SK-N-SH (cell line): ENCODE data around the gene C12orf60. TPM values are rescaled to one million over a fixed set of nuclear protein-coding genes. Genes with fewer than 3 reads are reported as not detected.

ENCODE experiments used
- CTCF ChIA-PET: fragments of 300-600, 350-600 bp; formaldehyde crosslinking; extraction: SDS; loops from one replicate; lab custom pipeline; 2021; lab: Yijun Ruan, JAX
- POLR2A ChIA-PET: fragments of 350-600 bp; sonication (Branson Sonifier 250); formaldehyde crosslinking; extraction: SDS; loops from one replicate; lab custom pipeline; 2020; ENCODE audit warnings: antibody characterized with exemption, inconsistent platforms; lab: Yijun Ruan, JAX
- DNase-seq: peaks from one replicate; pipeline ENCODE4 v3.0.0; 2012
- H2AFZ ChIP-seq: fragments of 200-600 bp; sonication (generic); 2 replicates; pipeline ENCODE4 v1.8.1; 2016; ENCODE audit warnings: antibody characterized with exemption, mild to moderate bottlenecking, low read depth
- H3F3A ChIP-seq: fragments of 200-600 bp; sonication (generic); replicated peaks from 2 replicates; pipeline ENCODE3; 2016; ENCODE audit warnings: antibody characterized with exemption, mild to moderate bottlenecking; ENCODE audit not compliant: insufficient read depth
- H3K27ac ChIP-seq, 2 experiments: fragments of 200-500 bp in 1 of 2; fragments of 200-600 bp in 1 of 2; sonication (Bioruptor generic) in 1 of 2; sonication (generic), shearing (Covaris generic) in 1 of 2; 2 replicates each; pipeline versions ENCODE4 v1.5.1 to v1.6.1; 2014 to 2016; ENCODE audit warnings: low read depth in 2 of 2, inconsistent platforms in 1 of 2, low read length in 1 of 2, mild to moderate bottlenecking in 1 of 2, mixed read lengths in 1 of 2
- H3K27me3 ChIP-seq: fragments of 200-600 bp; sonication (generic), shearing (Covaris generic); 2 replicates; pipeline ENCODE4 v1.6.1; 2016; ENCODE audit warnings: mixed run types; ENCODE audit not compliant: insufficient read depth
- H3K36me3 ChIP-seq, 2 experiments: fragments of 200-500 bp in 1 of 2; fragments of 200-600 bp in 1 of 2; sonication (Bioruptor generic) in 1 of 2; sonication (generic) in 1 of 2; replicated peaks in 1 of 2; 2 replicates each; pipeline versions ENCODE3 to v1.5.1; 2014 to 2016; ENCODE audit warnings: low read length in 1 of 2, mild to moderate bottlenecking in 1 of 2; ENCODE audit not compliant: insufficient read depth in 2 of 2, control insufficient read depth in 1 of 2
- H3K4me1 ChIP-seq, 2 experiments: fragments of 200-500 bp in 1 of 2; fragments of 200-600 bp in 1 of 2; sonication (Bioruptor generic) in 1 of 2; sonication (generic), shearing (Covaris generic) in 1 of 2; 2 replicates each; pipeline versions ENCODE4 v1.5.1 to v1.6.1; 2014 to 2016; ENCODE audit warnings: low read depth in 1 of 2, low read length in 1 of 2, mixed run types in 1 of 2; ENCODE audit not compliant: insufficient read depth in 2 of 2, control insufficient read depth in 1 of 2
- H3K4me2 ChIP-seq: fragments of 200-600 bp; sonication (generic), shearing (Covaris generic); 2 replicates; pipeline ENCODE4 v1.6.1; 2017; ENCODE audit warnings: mixed run types
- H3K4me3 ChIP-seq, 2 experiments: fragments of 200-500 bp in 1 of 2; fragments of 200-600 bp in 1 of 2; sonication (Bioruptor generic) in 1 of 2; sonication (generic), shearing (Covaris generic) in 1 of 2; 2 replicates each; pipeline versions ENCODE4 v1.5.1 to v1.8.1; 2014 to 2016; ENCODE audit warnings: low read depth in 2 of 2, inconsistent platforms in 1 of 2, low read length in 1 of 2, mild to moderate bottlenecking in 1 of 2, mixed read lengths in 1 of 2, moderate library complexity in 1 of 2
- H3K79me2 ChIP-seq: fragments of 200-600 bp; sonication (generic); 2 replicates; pipeline ENCODE4 v1.8.1; 2017; ENCODE audit warnings: mild to moderate bottlenecking; ENCODE audit not compliant: insufficient read depth
- H3K9ac ChIP-seq: fragments of 200-600 bp; sonication (generic); 2 replicates; pipeline ENCODE4 v1.6.1; 2017; ENCODE audit warnings: mixed run types
- H3K9me2 ChIP-seq: fragments of 200-600 bp; sonication (generic); 2 replicates; pipeline ENCODE4 v1.6.1; 2017; ENCODE audit warnings: mixed run types
- H3K9me3 ChIP-seq: fragments of 200-600 bp; sonication (generic); 2 replicates; pipeline ENCODE4 v1.6.1; 2017; ENCODE audit warnings: mixed run types, mild to moderate bottlenecking, moderate library complexity
- H4K20me1 ChIP-seq: fragments of 200-600 bp; sonication (generic); 2 replicates; pipeline ENCODE4 v1.6.1; 2017; ENCODE audit warnings: mild to moderate bottlenecking, mixed run types; ENCODE audit not compliant: insufficient read depth
- CHD2 ChIP-seq: fragments of 150-350 bp; IDR thresholded peaks from 2 replicates; pipeline ENCODE4 v1.6.1; 2018; ENCODE audit warnings: low read length; ENCODE audit not compliant: partially characterized antibody
- FOXJ3 ChIP-seq: sonication (generic); formaldehyde crosslinking; IDR thresholded peaks from 2 replicates; pipeline ENCODE4 v1.5.1; 2020; ENCODE audit warnings: mild to moderate bottlenecking, missing genetic modification reagents
- FOXM1 ChIP-seq: IDR thresholded peaks from 2 replicates; pipeline ENCODE4 v1.4.0; 2012; ENCODE audit warnings: low read depth, mild to moderate bottlenecking
- IRF3 ChIP-seq: fragments of 150-350 bp; IDR thresholded peaks from 2 replicates; pipeline ENCODE4 v1.6.1; 2016; ENCODE audit warnings: mild to moderate bottlenecking, low read depth, low read length
- NFIC ChIP-seq: IDR thresholded peaks from 2 replicates; pipeline ENCODE4 v1.4.0; 2012; ENCODE audit warnings: borderline replicate concordance
- RAD21 ChIP-seq: IDR thresholded peaks from 2 replicates; pipeline ENCODE4 v1.6.1; 2012; ENCODE audit warnings: mild to moderate bottlenecking, low read length
- RCOR1 ChIP-seq: fragments of 150-350 bp; IDR thresholded peaks from 2 replicates; pipeline ENCODE4 v1.6.1; 2017; ENCODE audit warnings: antibody characterized with exemption, low read length
- REST ChIP-seq: IDR thresholded peaks from 2 replicates; pipeline ENCODE4 v1.6.1; 2012; ENCODE audit warnings: mild to moderate bottlenecking, low read depth, low read length, moderate library complexity
- TCF12 ChIP-seq: IDR thresholded peaks from 2 replicates; pipeline ENCODE4 v1.4.0; 2012
- WGBS: methylation state at CpG from one replicate; pipeline ENCODE4 v1.1.6; 2017; ENCODE audit warnings: low lambda C conversion rate; 5-methylcytosine and 5-hydroxymethylcytosine counted together
- polyA plus RNA-seq, 3 experiments: library from polyadenylated mRNA; depleted of rRNA; stranded (reverse); fragments of >200 nt; gene quantifications; 2 replicates each; pipeline ENCODE4 v1.2.3, GENCODE V29; 2012
- TF ChIP-seq, protein P1 (sequence below): IDR thresholded peaks from 2 replicates; pipeline ENCODE4 v1.4.0; 2012; ENCODE audit warnings: low read depth
- TF ChIP-seq, protein P2 (sequence below): fragments of 200-600 bp; sonication (generic); IDR thresholded peaks from 2 replicates; pipeline ENCODE4 v1.6.1; 2017; ENCODE audit warnings: antibody characterized with exemption, mild to moderate bottlenecking, moderate library complexity

C12orf60 gene
- polyA plus RNA-seq, 1 of the 3 experiments (the other 2 are of a cell fraction) = 0.87 TPM

GRCh38 chr12:14810167-14810952 lies 6.9 kb downstream of the C12orf60 start:
- Histone ChIP-seq H3K9me2 (no peaks in the 10 kb centered on the region), H2AFZ (no peak overlapping the region), H3K4me1 (no peaks in the 10 kb centered on the region), H3K4me3 (no peak overlapping the region), H3F3A (no peaks in the 10 kb centered on the region), H3K79me2 (no peaks in the 10 kb centered on the region), H3K27me3 (no peaks in the 10 kb centered on the region), H3K36me3 (no peaks in the 10 kb centered on the region), H4K20me1 (no peaks in the 10 kb centered on the region), H3K9me3 (no peaks in the 10 kb centered on the region), H3K4me2 (no peak overlapping the region), H3K9ac (no peak overlapping the region), H3K27ac (no peak overlapping the region)
- ChIA-PET POLR2A (no interaction called here), CTCF (interaction anchor here (1.0 to 2.1 kb wide), 6 partner anchors 22 to 413 kb away, joined by 3 to 11 read pairs (median 4); partner anchors contain the start of gene RERG)
- DNase-seq = no peak
- WGBS = 82% methylated on average over 5 of the region's 5 CpGs
- no peak for TF ChIP-seq REST
- no peak for TF ChIP-seq FOXM1
- TF ChIP-seq, protein P1, sequence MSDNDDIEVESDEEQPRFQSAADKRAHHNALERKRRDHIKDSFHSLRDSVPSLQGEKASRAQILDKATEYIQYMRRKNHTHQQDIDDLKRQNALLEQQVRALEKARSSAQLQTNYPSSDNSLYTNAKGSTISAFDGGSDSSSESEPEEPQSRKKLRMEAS = no peak
- TF ChIP-seq NFIC = no peak
- no peak for TF ChIP-seq TCF12
- no peak for TF ChIP-seq FOXJ3 (CRISPR knock-in tag)
- TF ChIP-seq, protein P2, sequence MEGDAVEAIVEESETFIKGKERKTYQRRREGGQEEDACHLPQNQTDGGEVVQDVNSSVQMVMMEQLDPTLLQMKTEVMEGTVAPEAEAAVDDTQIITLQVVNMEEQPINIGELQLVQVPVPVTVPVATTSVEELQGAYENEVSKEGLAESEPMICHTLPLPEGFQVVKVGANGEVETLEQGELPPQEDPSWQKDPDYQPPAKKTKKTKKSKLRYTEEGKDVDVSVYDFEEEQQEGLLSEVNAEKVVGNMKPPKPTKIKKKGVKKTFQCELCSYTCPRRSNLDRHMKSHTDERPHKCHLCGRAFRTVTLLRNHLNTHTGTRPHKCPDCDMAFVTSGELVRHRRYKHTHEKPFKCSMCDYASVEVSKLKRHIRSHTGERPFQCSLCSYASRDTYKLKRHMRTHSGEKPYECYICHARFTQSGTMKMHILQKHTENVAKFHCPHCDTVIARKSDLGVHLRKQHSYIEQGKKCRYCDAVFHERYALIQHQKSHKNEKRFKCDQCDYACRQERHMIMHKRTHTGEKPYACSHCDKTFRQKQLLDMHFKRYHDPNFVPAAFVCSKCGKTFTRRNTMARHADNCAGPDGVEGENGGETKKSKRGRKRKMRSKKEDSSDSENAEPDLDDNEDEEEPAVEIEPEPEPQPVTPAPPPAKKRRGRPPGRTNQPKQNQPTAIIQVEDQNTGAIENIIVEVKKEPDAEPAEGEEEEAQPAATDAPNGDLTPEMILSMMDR = no peak
- no peak for TF ChIP-seq RCOR1
- TF ChIP-seq RAD21 = no peak
- no peak for TF ChIP-seq IRF3
- no peak for TF ChIP-seq CHD2
